Left ventricle myocardium inferior (tissue), 1 donor: Measurements from ENCODE around the gene APOL2. TPM values are rescaled to one million over a fixed set of nuclear protein-coding genes. Genes with fewer than 3 reads are reported as not detected.
"Not testable (repeated sequence)": the region's sequence is repeated elsewhere in the genome, so short reads cannot be mapped to it uniquely, and the experiment has no call there.

Experiments used
- DNase-seq: peaks from one replicate; pipeline ENCODE4 v3.0.0-alpha.2; 2020
- H3K27ac ChIP-seq: fragments of 200-600 bp; replicated peaks from 2 replicates; pipeline ENCODE4 v1.8.0; 2021
- H3K27me3 ChIP-seq: fragments of 200-600 bp; 2 replicates; pipeline ENCODE4 v1.8.0; 2021; ENCODE audit warnings: low read depth
- H3K36me3 ChIP-seq: fragments of 200-600 bp; 2 replicates; pipeline ENCODE4 v1.8.0; 2021
- H3K4me1 ChIP-seq: fragments of 200-600 bp; 2 replicates; pipeline ENCODE4 v1.8.0; 2021
- H3K4me3 ChIP-seq: fragments of 200-600 bp; 2 replicates; pipeline ENCODE4 v1.8.0; 2021; ENCODE audit warnings: mild to moderate bottlenecking, moderate library complexity
- H3K9me3 ChIP-seq: fragments of 200-600 bp; replicated peaks from 2 replicates; pipeline ENCODE4 v1.8.0; 2021
- CTCF ChIP-seq: fragments of 200-600 bp; IDR thresholded peaks from 2 replicates; pipeline ENCODE4 v1.8.0; 2021; ENCODE audit warnings: antibody characterized with exemption, mild to moderate bottlenecking, borderline replicate concordance
- intact Hi-C: fragments of 100-400 bp; cut with micrococcal nuclease; formaldehyde crosslinking; loops from one replicate; pipeline ENCODE4 v1.11.0; 2022
- total RNA-seq: library from RNA; stranded (reverse); fragmentation: NEBNext Ultra II Directional; extraction: Animal tissue kit (Norgen Biotek cat#: 25700); gene quantifications from one replicate; pipeline ENCODE4 v1.2.1, GENCODE V29; 2021
- donor health status: DM: no; HTN: yes; CAD: no; lungs with severe emphysema.

The APOL2 gene
- total RNA-seq, 1 donor from 2014 or later: 69.6 TPM

GRCh38 chr22:36208914-36209313 is 30.4 kb downstream of the APOL2 start:
- H3K4me1 ChIP-seq: peaks cover 16% of the 10 kb centered on the region
- no peak overlapping the region for H3K27ac ChIP-seq
- no peak for DNase-seq
- TF ChIP-seq CTCF: no peak
- H3K27me3 ChIP-seq: no peaks in the 10 kb centered on the region
- H3K36me3 ChIP-seq: no peaks in the 10 kb centered on the region
- no peak overlapping the region for H3K4me3 ChIP-seq
- no peaks in the 10 kb centered on the region for H3K9me3 ChIP-seq
- intact Hi-C loops: no loop called here

GRCh38 chr22:36208162-36208765 is 31.1 kb downstream of the APOL2 start:
- no peak overlapping the region for H3K4me3 ChIP-seq
- TF ChIP-seq CTCF: no peak
- no peak for DNase-seq
- peaks cover 16% of the 10 kb centered on the region for H3K4me1 ChIP-seq
- intact Hi-C loops: no loop called here
- H3K9me3 ChIP-seq: no peaks in the 10 kb centered on the region
- no peaks in the 10 kb centered on the region for H3K27me3 ChIP-seq
- no peaks in the 10 kb centered on the region for H3K36me3 ChIP-seq
- peak overlapping the region; percentile 33 for H3K27ac ChIP-seq

- TF ChIP-seq CTCF: no peak
- no peaks in the 10 kb centered on the region for H3K36me3 ChIP-seq
These were observed 33.1 kb downstream of the APOL2 start for GRCh38 chr22:36206255-36206654.

GRCh38 chr22:36205573-36205972 is 33.8 kb downstream of the APOL2 start:
- DNase-seq, H3K36me3 ChIP-seq, intact Hi-C loops, H3K9me3 ChIP-seq, H3K4me3 ChIP-seq, H3K27me3 ChIP-seq, H3K27ac ChIP-seq: not testable (repeated sequence)
- peaks cover 28% of the 10 kb centered on the region for H3K4me1 ChIP-seq

More at GRCh38 chr22:36206255-36206654, 33.1 kb downstream of the APOL2 start:
- Histone ChIP-seq H3K27me3 (no peaks in the 10 kb centered on the region), H3K4me3 (no peak overlapping the region), H3K9me3 (no peaks in the 10 kb centered on the region), H3K4me1 (peaks cover 32% of the 10 kb centered on the region), H3K27ac (no peak overlapping the region)
- DNase-seq: no peak
- intact Hi-C loops: no loop called here

GRCh38 chr22:36204632-36205015 is 34.7 kb downstream of the APOL2 start:
- DNase-seq: no peak
- no peaks in the 10 kb centered on the region for H3K36me3 ChIP-seq
- H3K4me1 ChIP-seq: peaks cover 34% of the 10 kb centered on the region
- H3K4me3 ChIP-seq: no peak overlapping the region
- H3K27ac ChIP-seq: no peak overlapping the region
- no peaks in the 10 kb centered on the region for H3K9me3 ChIP-seq
- H3K27me3 ChIP-seq: no peaks in the 10 kb centered on the region
- no peak for TF ChIP-seq CTCF
- intact Hi-C loops: no loop called here

GRCh38 chr22:36204001-36204631 is 35.2 kb downstream of the APOL2 start:
- TF ChIP-seq CTCF: no peak
- peaks cover 39% of the 10 kb centered on the region for H3K4me1 ChIP-seq
- intact Hi-C loops: no loop called here

GRCh38 chr22:36203441-36203840 is 35.9 kb downstream of the APOL2 start:
- H3K4me1 ChIP-seq: peaks cover 45% of the 10 kb centered on the region
- DNase-seq, H3K27me3 ChIP-seq, H3K4me3 ChIP-seq, H3K36me3 ChIP-seq, H3K27ac ChIP-seq, intact Hi-C loops, H3K9me3 ChIP-seq: not testable (repeated sequence)

More at GRCh38 chr22:36204001-36204631, 35.2 kb downstream of the APOL2 start:
- H3K27me3 ChIP-seq: no peaks in the 10 kb centered on the region
- no peak for DNase-seq
- no peak overlapping the region for H3K27ac ChIP-seq
- H3K4me3 ChIP-seq: no peak overlapping the region
- H3K36me3 ChIP-seq: no peaks in the 10 kb centered on the region
- no peaks in the 10 kb centered on the region for H3K9me3 ChIP-seq

GRCh38 chr22:36202906-36203305 is 36.4 kb downstream of the APOL2 start:
- H3K27ac ChIP-seq, H3K4me3 ChIP-seq, intact Hi-C loops, H3K9me3 ChIP-seq, DNase-seq, H3K27me3 ChIP-seq, H3K36me3 ChIP-seq: not testable (repeated sequence)
- H3K4me1 ChIP-seq: peaks cover 51% of the 10 kb centered on the region
